ENCODE measurements around the gene MGST2. TPM values are rescaled to one million over a fixed set of nuclear protein-coding genes. Genes with fewer than 3 reads are reported as not detected.
"Not testable (repeated sequence)": the region's sequence is repeated elsewhere in the genome, so short reads cannot be mapped to it uniquely, and the experiment has no call there.

MGST2 gene
- total and polyA plus RNA-seq, 4 donors, result 51.7 to 171 (median 60.1) TPM

GRCh38 chr4:139633661-139634060 is 32.0 kb upstream of the MGST2 start:
- peak; percentile 30 to 44 (median 36) for DNase-seq
- no peaks in the 10 kb centered on the region for H3K4me1 ChIP-seq (ENCODE audit: control insufficient read depth in 5 of 5, insufficient read depth in 5 of 5, low read length in 5 of 5)

GRCh38 chr4:139635966-139636365 is 29.7 kb upstream of the MGST2 start:
- no peak overlapping the region for H3K4me3 ChIP-seq
- DNase-seq (no peak), ATAC-seq (ENCODE audit: insufficient read depth, low FRiP score) (no peak)
- H3K9me3 ChIP-seq (ENCODE audit: control insufficient read depth in 4 of 4, insufficient read depth in 3 of 4, low read length in 3 of 4), result peaks cover 0 to 8% (median 2%) of the 10 kb centered on the region in 4 donors
- H3K27ac ChIP-seq (ENCODE audit: low read depth in 1 of 2, low read length in 1 of 2), result no peak overlapping the region
- WGBS, 2 donors, result 71 to 87% methylated on average over 3 of the region's 3 CpGs
- H3K36me3 ChIP-seq (ENCODE audit: control insufficient read depth in 4 of 4, insufficient read depth in 4 of 4, low read length in 4 of 4), result no peaks in the 10 kb centered on the region
- H3K27me3 ChIP-seq (ENCODE audit: control insufficient read depth in 3 of 3, insufficient read depth in 3 of 3, low read length in 2 of 3), result no peaks in the 10 kb centered on the region
- no peak for TF ChIP-seq CTCF (IDR thresholded peaks at IDR 0.05; ENCODE audit: control extremely low read depth, extremely low read depth)
- H3K9ac ChIP-seq (ENCODE audit: insufficient read depth in 1 of 2, low read length in 2 of 2), result no peak overlapping the region
- no peaks in the 10 kb centered on the region for H3K4me1 ChIP-seq (ENCODE audit: control insufficient read depth in 5 of 5, insufficient read depth in 5 of 5, low read length in 5 of 5)

More at GRCh38 chr4:139633661-139634060, 32.0 kb upstream of the MGST2 start:
- H3K9ac ChIP-seq (ENCODE audit: insufficient read depth in 1 of 2, low read length in 2 of 2), result no peak overlapping the region
- TF ChIP-seq CTCF (IDR thresholded peaks at IDR 0.05; ENCODE audit: control extremely low read depth, extremely low read depth), result no peak
- H3K27ac ChIP-seq (ENCODE audit: low read depth in 1 of 2, low read length in 1 of 2), result no peak overlapping the region
- H3K36me3 ChIP-seq (ENCODE audit: control insufficient read depth in 4 of 4, insufficient read depth in 4 of 4, low read length in 4 of 4), result no peaks in the 10 kb centered on the region
- H3K4me3 ChIP-seq, result no peak overlapping the region
- no peaks in the 10 kb centered on the region for H3K27me3 ChIP-seq (ENCODE audit: control insufficient read depth in 3 of 3, insufficient read depth in 3 of 3, low read length in 2 of 3)
- H3K9me3 ChIP-seq (ENCODE audit: control insufficient read depth in 4 of 4, insufficient read depth in 3 of 4, low read length in 3 of 4), result peaks cover 0 to 1% (median 0%) of the 10 kb centered on the region in 4 donors
- ATAC-seq (ENCODE audit: insufficient read depth, low FRiP score), result no peak
- WGBS, 2 donors, result 45 to 64% methylated on average over 11 of the region's 11 CpGs

GRCh38 chr4:139638306-139638705 is 27.3 kb upstream of the MGST2 start:
- H3K27me3 ChIP-seq (ENCODE audit: control insufficient read depth in 3 of 3, insufficient read depth in 3 of 3, low read length in 2 of 3); H3K9ac ChIP-seq (ENCODE audit: insufficient read depth in 1 of 2, low read length in 2 of 2); H3K36me3 ChIP-seq (ENCODE audit: control insufficient read depth in 4 of 4, insufficient read depth in 4 of 4, low read length in 4 of 4); H3K9me3 ChIP-seq (ENCODE audit: control insufficient read depth in 4 of 4, insufficient read depth in 3 of 4, low read length in 3 of 4); H3K27ac ChIP-seq (ENCODE audit: low read depth in 1 of 2, low read length in 1 of 2); DNase-seq; H3K4me1 ChIP-seq (ENCODE audit: control insufficient read depth in 5 of 5, insufficient read depth in 5 of 5, low read length in 5 of 5); H3K4me3 ChIP-seq; ATAC-seq (ENCODE audit: insufficient read depth, low FRiP score): not testable (repeated sequence)
- 57 to 62% methylated on average over 3 of the region's 3 CpGs for WGBS, 2 donors

- H3K9me3 ChIP-seq (ENCODE audit: control insufficient read depth in 4 of 4, insufficient read depth in 3 of 4, low read length in 3 of 4), result peaks cover 0 to 8% (median 2%) of the 10 kb centered on the region in 4 donors
- TF ChIP-seq CTCF (IDR thresholded peaks at IDR 0.05; ENCODE audit: control extremely low read depth, extremely low read depth), result no peak
- H3K36me3 ChIP-seq (ENCODE audit: control insufficient read depth in 4 of 4, insufficient read depth in 4 of 4, low read length in 4 of 4), result no peaks in the 10 kb centered on the region
- no peak overlapping the region for H3K9ac ChIP-seq (ENCODE audit: insufficient read depth in 1 of 2, low read length in 2 of 2)
- DNase-seq (no peak), ATAC-seq (ENCODE audit: insufficient read depth, low FRiP score) (no peak)
- H3K4me3 ChIP-seq, result no peak overlapping the region
- WGBS, 2 donors, result 90 to 93% methylated on average over 5 of the region's 5 CpGs
- no peak overlapping the region for H3K27ac ChIP-seq (ENCODE audit: low read depth in 1 of 2, low read length in 1 of 2)
- H3K27me3 ChIP-seq (ENCODE audit: control insufficient read depth in 3 of 3, insufficient read depth in 3 of 3, low read length in 2 of 3), result no peaks in the 10 kb centered on the region
- H3K4me1 ChIP-seq (ENCODE audit: control insufficient read depth in 5 of 5, insufficient read depth in 5 of 5, low read length in 5 of 5), result no peaks in the 10 kb centered on the region
These were observed 26.0 kb upstream of the MGST2 start for GRCh38 chr4:139639654-139640053.

Measured in lung (tissue), 12 donors.